NB4 (cell line): ENCODE data around the gene AGBL4.

Experiments used
- DNase-seq: peaks from one replicate; pipeline ENCODE4 v3.0.0; 2010; ENCODE audit warnings: low read depth
- H3K4me3 ChIP-seq: one replicate; pipeline ENCODE4 v1.5.1; 2011; ENCODE audit warnings: mild to moderate bottlenecking, low read depth, low read length, moderate library complexity
- MYC ChIP-seq: IDR thresholded peaks from 2 replicates; pipeline ENCODE4 v1.6.1; 2011; ENCODE audit warnings: low read depth, low read length
- POLR2A ChIP-seq: IDR thresholded peaks from 2 replicates; pipeline ENCODE4 v1.6.1; 2011; ENCODE audit warnings: mild to moderate bottlenecking; ENCODE audit not compliant: insufficient read length; ENCODE audit errors: extremely low read depth
- TF ChIP-seq, protein P1 (sequence below): IDR thresholded peaks from 2 replicates; pipeline ENCODE4 v1.6.1; 2011; ENCODE audit warnings: low read depth, low read length
- TF ChIP-seq, protein P2 (sequence below): IDR thresholded peaks from one replicate; pipeline ENCODE4 v1.5.1; 2012; ENCODE audit warnings: low read depth, low read length

Gene AGBL4

DNA sequence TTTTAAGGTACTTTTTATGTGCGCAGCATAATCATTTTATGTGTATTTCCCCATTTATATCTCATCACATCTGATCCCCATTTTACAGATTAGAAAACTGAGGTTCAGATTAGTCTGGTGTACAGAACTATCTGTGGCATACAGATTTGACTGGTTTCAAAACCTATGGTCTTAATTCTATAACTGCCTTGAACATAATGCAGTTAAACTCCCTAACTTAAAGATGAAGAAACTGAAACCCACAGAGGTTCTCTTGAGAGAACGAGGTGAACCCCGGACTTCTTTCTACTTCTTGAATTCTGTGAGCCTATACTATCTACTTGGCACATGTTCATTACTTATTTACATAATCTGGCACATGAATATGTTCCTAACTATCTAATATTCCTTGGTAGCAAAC lies 479.1 kb downstream of the AGBL4 start:
- H3K4me3 ChIP-seq, result no peak overlapping the region
- TF ChIP-seq, protein P1, sequence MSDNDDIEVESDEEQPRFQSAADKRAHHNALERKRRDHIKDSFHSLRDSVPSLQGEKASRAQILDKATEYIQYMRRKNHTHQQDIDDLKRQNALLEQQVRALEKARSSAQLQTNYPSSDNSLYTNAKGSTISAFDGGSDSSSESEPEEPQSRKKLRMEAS, result no peak
- TF ChIP-seq, protein P2, sequence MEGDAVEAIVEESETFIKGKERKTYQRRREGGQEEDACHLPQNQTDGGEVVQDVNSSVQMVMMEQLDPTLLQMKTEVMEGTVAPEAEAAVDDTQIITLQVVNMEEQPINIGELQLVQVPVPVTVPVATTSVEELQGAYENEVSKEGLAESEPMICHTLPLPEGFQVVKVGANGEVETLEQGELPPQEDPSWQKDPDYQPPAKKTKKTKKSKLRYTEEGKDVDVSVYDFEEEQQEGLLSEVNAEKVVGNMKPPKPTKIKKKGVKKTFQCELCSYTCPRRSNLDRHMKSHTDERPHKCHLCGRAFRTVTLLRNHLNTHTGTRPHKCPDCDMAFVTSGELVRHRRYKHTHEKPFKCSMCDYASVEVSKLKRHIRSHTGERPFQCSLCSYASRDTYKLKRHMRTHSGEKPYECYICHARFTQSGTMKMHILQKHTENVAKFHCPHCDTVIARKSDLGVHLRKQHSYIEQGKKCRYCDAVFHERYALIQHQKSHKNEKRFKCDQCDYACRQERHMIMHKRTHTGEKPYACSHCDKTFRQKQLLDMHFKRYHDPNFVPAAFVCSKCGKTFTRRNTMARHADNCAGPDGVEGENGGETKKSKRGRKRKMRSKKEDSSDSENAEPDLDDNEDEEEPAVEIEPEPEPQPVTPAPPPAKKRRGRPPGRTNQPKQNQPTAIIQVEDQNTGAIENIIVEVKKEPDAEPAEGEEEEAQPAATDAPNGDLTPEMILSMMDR, result no peak
- no peak for TF ChIP-seq MYC
- no peak for TF ChIP-seq POLR2A
- no peak for DNase-seq

DNA sequence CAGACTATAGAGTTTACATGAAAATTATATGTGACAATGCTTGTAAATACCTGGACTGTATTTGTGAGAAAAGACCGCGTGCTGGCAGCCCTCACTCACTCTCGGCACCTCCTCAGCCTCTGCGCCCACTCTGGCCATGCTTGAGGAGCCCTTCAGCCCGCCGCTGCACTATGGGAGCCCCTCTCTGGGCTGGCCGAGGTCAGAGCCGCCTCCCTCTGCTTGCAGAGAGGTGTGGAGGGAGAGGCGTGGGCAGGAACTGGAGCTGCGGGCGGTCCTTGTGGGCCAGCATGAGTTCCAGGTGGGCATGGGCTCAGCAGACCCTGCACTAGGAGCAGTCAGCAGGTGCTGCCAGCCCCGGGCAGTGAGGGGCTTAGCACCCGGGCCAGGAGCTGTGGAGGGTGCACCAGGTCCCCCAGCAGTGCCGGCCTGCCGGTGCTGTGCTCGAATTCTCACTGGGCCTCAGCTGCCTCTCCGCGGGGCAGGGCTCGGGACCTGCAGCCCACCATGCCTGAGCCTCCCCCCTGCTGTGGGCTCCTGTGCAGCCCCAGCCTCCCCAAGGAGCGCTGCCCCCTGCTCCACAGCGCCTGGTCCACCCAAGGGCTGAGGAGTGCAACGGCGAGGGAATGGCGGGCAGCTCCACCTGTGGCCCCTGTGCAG lies 482.5 kb downstream of the AGBL4 start:
- H3K4me3 ChIP-seq, result no peak overlapping the region
- DNase-seq, result no peak
- no peak for TF ChIP-seq POLR2A
- TF ChIP-seq MYC, result no peak
- TF ChIP-seq, protein P2, result no peak
- TF ChIP-seq, protein P1, result no peak

DNA sequence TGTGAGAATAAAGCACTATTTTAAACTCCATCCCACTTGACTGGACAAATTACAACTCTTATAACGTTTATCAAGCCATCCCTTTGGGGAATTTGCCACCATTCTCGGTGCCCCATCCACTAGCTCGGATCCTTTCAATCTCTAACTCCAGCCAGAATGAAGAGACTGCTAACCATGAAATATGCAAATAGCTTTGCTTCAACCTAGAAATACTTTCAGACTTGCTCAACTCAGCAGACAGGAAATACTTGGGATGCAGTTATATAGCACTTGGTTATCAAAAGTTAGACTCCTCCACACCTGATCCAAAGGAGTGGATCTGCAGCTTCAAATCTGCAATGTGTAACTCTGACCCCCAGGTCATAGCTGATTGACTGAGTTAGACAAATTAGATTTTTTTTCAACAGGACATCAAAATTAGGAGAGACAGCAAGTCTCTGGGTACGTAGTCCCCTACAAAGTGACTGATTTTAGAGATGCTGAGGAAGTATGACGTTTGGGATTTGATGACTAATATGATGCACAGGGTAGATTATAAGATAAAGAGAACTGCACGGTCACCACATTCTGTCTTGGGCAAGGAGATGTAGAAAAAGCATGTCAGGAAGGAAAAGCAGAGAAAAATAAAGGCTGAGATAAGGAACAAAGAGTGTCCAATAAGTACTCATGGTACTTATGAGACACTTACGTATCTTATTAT lies 496.0 kb downstream of the AGBL4 start:
- TF ChIP-seq, protein P2, result no peak
- TF ChIP-seq POLR2A, result no peak
- TF ChIP-seq, protein P1, result no peak
- DNase-seq, result no peak
- H3K4me3 ChIP-seq, result no peak overlapping the region

DNA sequence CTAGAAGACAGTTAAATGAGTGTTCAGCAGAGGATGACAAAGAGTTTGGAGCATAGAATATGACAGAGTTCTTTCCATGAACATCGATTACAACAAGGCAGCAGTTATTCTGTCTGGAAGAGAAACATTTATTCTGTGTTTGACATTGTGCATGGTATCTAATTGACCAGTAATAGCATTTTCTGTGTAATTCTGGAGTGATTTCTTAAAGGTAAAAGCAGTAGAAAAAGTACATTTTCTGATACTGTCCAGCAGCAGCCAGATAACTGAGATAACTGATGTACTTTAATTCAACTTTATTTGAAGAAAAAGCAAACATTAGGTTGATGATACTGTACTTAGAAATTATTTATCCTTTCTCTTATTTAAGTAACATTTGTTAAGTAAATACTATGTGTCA lies 497.1 kb downstream of the AGBL4 start:
- DNase-seq, result no peak
- TF ChIP-seq, protein P2, result no peak
- TF ChIP-seq POLR2A (no peak), MYC (no peak)
- TF ChIP-seq, protein P1, result no peak
- H3K4me3 ChIP-seq, result no peak overlapping the region

DNA sequence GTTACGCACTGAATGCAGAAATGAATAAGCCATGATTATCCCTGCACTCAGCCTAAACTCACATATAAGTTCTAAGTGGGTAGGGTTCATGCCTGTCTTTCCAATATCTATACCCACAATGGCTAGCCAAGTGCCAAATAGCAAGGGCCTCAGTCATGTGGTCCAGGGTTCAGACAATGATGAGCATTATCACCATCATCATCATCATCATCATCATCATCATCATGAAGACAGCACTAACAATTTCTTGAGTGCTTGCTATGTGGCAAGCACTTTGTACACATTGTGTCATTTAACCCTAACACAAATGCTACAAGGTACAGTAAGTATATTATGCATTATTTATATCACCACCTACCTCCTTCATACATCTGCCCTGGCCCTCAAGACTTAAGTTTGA lies 500.0 kb downstream of the AGBL4 start:
- TF ChIP-seq, protein P1, result no peak
- TF ChIP-seq POLR2A (no peak), MYC (no peak)
- TF ChIP-seq, protein P2, result no peak
- no peak overlapping the region for H3K4me3 ChIP-seq
- no peak for DNase-seq
